GM18498 (cell line): ENCODE data around the gene INSR.

ENCODE experiments used
- ATAC-seq: cut with Tn5 transposase; IDR thresholded peaks from one replicate; pipeline ENCODE4 v1.9.1; 2021; ENCODE audit warnings: mild to moderate bottlenecking, moderate library complexity; ENCODE audit not compliant: unreplicated experiment

INSR gene

GRCh38 chr19:7297742-7298141 is 3.5 kb upstream of the INSR start:
- ATAC-seq: no peak

GRCh38 chr19:7295912-7296536 is 1.8 kb upstream of the INSR start:
- no peak for ATAC-seq

GRCh38 chr19:7294558-7295212 is 471 bp upstream of the INSR start:
- ATAC-seq: peak; percentile 55

- ATAC-seq: peak; percentile 3
Observed at GRCh38 chr19:7292950-7293761, 1.1 kb downstream of the INSR start.

GRCh38 chr19:7292352-7292949 is 1.8 kb downstream of the INSR start:
- no peak for ATAC-seq

GRCh38 chr19:7288977-7289376 is 5.2 kb downstream of the INSR start:
- ATAC-seq: no peak

GRCh38 chr19:7288131-7288530 is 6.1 kb downstream of the INSR start:
- no peak for ATAC-seq

- no peak for ATAC-seq
Observed at GRCh38 chr19:7287722-7288121, 6.5 kb downstream of the INSR start.

- ATAC-seq: no peak
Observed at GRCh38 chr19:7280940-7281666, 13.1 kb downstream of the INSR start.

GRCh38 chr19:7272856-7273578 is 21.2 kb downstream of the INSR start:
- no peak for ATAC-seq

- ATAC-seq: no peak
Observed at GRCh38 chr19:7268705-7269098, 25.5 kb downstream of the INSR start.

GRCh38 chr19:7267792-7268704 is 26.2 kb downstream of the INSR start:
- no peak for ATAC-seq

GRCh38 chr19:7266832-7267231 is 27.4 kb downstream of the INSR start:
- no peak for ATAC-seq

- ATAC-seq: no peak
Observed at GRCh38 chr19:7265963-7266362, 28.3 kb downstream of the INSR start.

- no peak for ATAC-seq
Observed at GRCh38 chr19:7264858-7265257, 29.4 kb downstream of the INSR start.

- no peak for ATAC-seq
Observed at GRCh38 chr19:7263521-7263920, 30.7 kb downstream of the INSR start.

GRCh38 chr19:7263066-7263465 is 31.1 kb downstream of the INSR start:
- no peak for ATAC-seq

- no peak for ATAC-seq
Observed at GRCh38 chr19:7262470-7262869, 31.7 kb downstream of the INSR start.

GRCh38 chr19:7260161-7260560 is 34.1 kb downstream of the INSR start:
- ATAC-seq: no peak
